ENCODE data around the gene UBTF.

Gene UBTF

GRCh38 chr17:44235583-44235936 is 16.1 kb upstream of the UBTF start (continued):
- no peak for TF ChIP-seq ZNF639 (tag by site-specific recombination; IDR thresholded peaks at IDR 0.05)
- TF ChIP-seq ZNF560 (tag by site-specific recombination; IDR thresholded peaks at IDR 0.05; ENCODE audit: borderline replicate concordance), result no peak
- no peak for TF ChIP-seq ZNF426 (tag by site-specific recombination; IDR thresholded peaks at IDR 0.05)
- TF ChIP-seq ZBTB20 (tag by site-specific recombination; IDR thresholded peaks at IDR 0.05), result peak; percentile 49; the same call in 1 of the 2 replicates
- TF ChIP-seq ZNF596 (tag by site-specific recombination; IDR thresholded peaks at IDR 0.05), result no peak
- peak; percentile 68; the same call in 1 of the 2 replicates for TF ChIP-seq GFI1B (tag by site-specific recombination; IDR thresholded peaks at IDR 0.05)
- no peak for TF ChIP-seq HOXA7 (CRISPR knock-in tag; IDR thresholded peaks at IDR 0.05; ENCODE audit: borderline replicate concordance)
- TF ChIP-seq GLIS1 (tag by site-specific recombination; IDR thresholded peaks at IDR 0.05), result peak; percentile 55
- TF ChIP-seq ZBTB44 (tag by site-specific recombination; IDR thresholded peaks at IDR 0.05), result no peak
- no peak for TF ChIP-seq ZNF701 (tag by site-specific recombination; IDR thresholded peaks at IDR 0.05)
- TF ChIP-seq ZNF24 (tag by site-specific recombination; IDR thresholded peaks at IDR 0.05), result no peak
- TF ChIP-seq ZNF223 (tag by site-specific recombination; IDR thresholded peaks at IDR 0.05), result no peak
- no peak for TF ChIP-seq ZNF830 (tag by site-specific recombination; IDR thresholded peaks at IDR 0.05; ENCODE audit: low read depth)
- TF ChIP-seq KLF7 (tag by site-specific recombination; IDR thresholded peaks at IDR 0.05; ENCODE audit: borderline replicate concordance), result no peak
- TF ChIP-seq ZSCAN16 (tag by site-specific recombination; IDR thresholded peaks at IDR 0.05), result no peak
- no peak for TF ChIP-seq ZNF354C (tag by site-specific recombination; IDR thresholded peaks at IDR 0.05; ENCODE audit: borderline replicate concordance, low read depth)
- TF ChIP-seq ZNF707 (tag by site-specific recombination; IDR thresholded peaks at IDR 0.05), result no peak
- no peak for TF ChIP-seq ZBTB1 (tag by site-specific recombination; IDR thresholded peaks at IDR 0.05)
- TF ChIP-seq ZNF169 (tag by site-specific recombination; IDR thresholded peaks at IDR 0.05), result no peak
- no peak for TF ChIP-seq ZNF175 (tag by site-specific recombination; IDR thresholded peaks at IDR 0.05)
- peak; percentile 35; the same call in 1 of the 2 replicates for TF ChIP-seq OSR2 (tag by site-specific recombination; IDR thresholded peaks at IDR 0.05)
- peak; percentile 20 for TF ChIP-seq ZFHX2 (tag by site-specific recombination; conservative IDR thresholded peaks at IDR 0.05)
- TF ChIP-seq ZNF548 (tag by site-specific recombination; IDR thresholded peaks at IDR 0.05), result no peak
- TF ChIP-seq GLI4 (tag by site-specific recombination; IDR thresholded peaks at IDR 0.05), result no peak
- no peak for TF ChIP-seq YY1 (tag by site-specific recombination; IDR thresholded peaks at IDR 0.05)
- no peak for TF ChIP-seq SP3 (tag by site-specific recombination; IDR thresholded peaks at IDR 0.05)
- TF ChIP-seq ZNF692 (tag by site-specific recombination; IDR thresholded peaks at IDR 0.05), result no peak
- TF ChIP-seq ELK4 (IDR thresholded peaks at IDR 0.05; ENCODE audit: borderline replicate concordance, low read depth, low read length), result no peak
- no peak for TF ChIP-seq PRDM4 (tag by site-specific recombination; IDR thresholded peaks at IDR 0.05)
- TF ChIP-seq ZIC2 (tag by site-specific recombination; IDR thresholded peaks at IDR 0.05), result no peak; the same call in 1 of the 2 replicates
- no peak for TF ChIP-seq MZF1 (tag by site-specific recombination; IDR thresholded peaks at IDR 0.05; ENCODE audit: borderline replicate concordance)
- no peak for TF ChIP-seq ZNF16 (tag by site-specific recombination; IDR thresholded peaks at IDR 0.05; ENCODE audit: low read depth)
- TF ChIP-seq ZSCAN23 (tag by site-specific recombination; IDR thresholded peaks at IDR 0.05), result no peak
- TF ChIP-seq ZNF211 (tag by site-specific recombination; IDR thresholded peaks at IDR 0.05; ENCODE audit: low read depth), result no peak
- TF ChIP-seq ZNF600 (tag by site-specific recombination; IDR thresholded peaks at IDR 0.05), result no peak
- TF ChIP-seq ZNF19 (tag by site-specific recombination; IDR thresholded peaks at IDR 0.05; ENCODE audit: low read depth), result no peak

All from HEK293 (cell line).